Sciatic nerve (tissue), 1 donor: ENCODE results near the gene KIAA1143. TPM values are rescaled to one million over a fixed set of nuclear protein-coding genes. Genes with fewer than 3 reads are reported as not detected.

Source experiments
- total RNA-seq: library from RNA; stranded (reverse); fragmentation: NEBNext Ultra II Directional; extraction: Animal tissue kit (Norgen Biotek cat#: 25700); gene quantifications from one replicate; pipeline ENCODE4 v1.2.1, GENCODE V29; 2021
- donor health status: DM: no; HTN: no; CAD: no.

The KIAA1143 gene
- total RNA-seq, 1 donor from 2014 or later: 26.7 TPM

Other genes with a start within 250 kb of the KIAA1143 start
- 5.7 TPM for gene ZKSCAN7, start 206.4 kb downstream of the KIAA1143 start, total RNA-seq
- gene ZNF660, start 176.7 kb downstream of the KIAA1143 start, total RNA-seq: 8.9 TPM
- 23.2 TPM for gene ZNF197, start 136.6 kb downstream of the KIAA1143 start, total RNA-seq
- 10.6 TPM for gene ZNF35, start 112.9 kb downstream of the KIAA1143 start, total RNA-seq
- 8.0 TPM for gene ZNF502, start 49.0 kb downstream of the KIAA1143 start, total RNA-seq
- 7.2 TPM for gene ZNF501, start 32.0 kb downstream of the KIAA1143 start, total RNA-seq
- 0.53 TPM for gene KIF15, start 175 bp upstream of the KIAA1143 start, total RNA-seq
- 21.4 TPM for gene TMEM42, start 100.3 kb upstream of the KIAA1143 start, total RNA-seq
- not detected for gene TGM4, start 113.0 kb upstream of the KIAA1143 start, total RNA-seq
- 85.1 TPM for gene ZDHHC3, start 214.6 kb upstream of the KIAA1143 start, total RNA-seq
- gene EXOSC7, start 214.6 kb upstream of the KIAA1143 start, total RNA-seq: 36.9 TPM